GM21360 (cell line): ENCODE measurements around the gene MMP19.
"Not testable (repeated sequence)": the region's sequence is repeated elsewhere in the genome, so short reads cannot be mapped to it uniquely, and the experiment has no call there.

Source experiments
- ATAC-seq: cut with Tn5 transposase; IDR thresholded peaks from one replicate; pipeline ENCODE4 v1.9.1; 2021; ENCODE audit warnings: mild to moderate bottlenecking, moderate library complexity; ENCODE audit not compliant: unreplicated experiment

The MMP19 gene

GRCh38 chr12:55842681-55843429 is at the start of gene MMP19:
TSS of gene MMP19 (minus strand) at chr12:55842936. CDS start at chr12:55842830, 106 bp downstream.
- ATAC-seq: no peak

- no peak for ATAC-seq
Observed at GRCh38 chr12:55891310-55891709, 48.6 kb upstream of the MMP19 start.

GRCh38 chr12:55885113-55885512 is 42.4 kb upstream of the MMP19 start:
- no peak for ATAC-seq

- ATAC-seq: no peak
Observed at GRCh38 chr12:55877824-55878223, 35.1 kb upstream of the MMP19 start.

- ATAC-seq: no peak
Observed at GRCh38 chr12:55875704-55876467, 33.1 kb upstream of the MMP19 start.

- no peak for ATAC-seq
Observed at GRCh38 chr12:55874443-55874842, 31.7 kb upstream of the MMP19 start.

GRCh38 chr12:55866454-55867004 is 23.8 kb upstream of the MMP19 start:
- ATAC-seq: not testable (repeated sequence)

- ATAC-seq: no peak
Observed at GRCh38 chr12:55865327-55865726, 22.6 kb upstream of the MMP19 start.

- ATAC-seq: not testable (repeated sequence)
Observed at GRCh38 chr12:55862931-55863330, 20.2 kb upstream of the MMP19 start.

GRCh38 chr12:55862286-55862685 is 19.6 kb upstream of the MMP19 start:
- no peak for ATAC-seq

GRCh38 chr12:55861871-55862270 is 19.1 kb upstream of the MMP19 start:
- ATAC-seq: no peak

GRCh38 chr12:55861396-55861795 is 18.7 kb upstream of the MMP19 start:
- no peak for ATAC-seq

GRCh38 chr12:55852740-55853139 is 10.0 kb upstream of the MMP19 start:
- ATAC-seq: no peak

- no peak for ATAC-seq
Observed at GRCh38 chr12:55850893-55851292, 8.2 kb upstream of the MMP19 start.

GRCh38 chr12:55850401-55850800 is 7.7 kb upstream of the MMP19 start:
- no peak for ATAC-seq

GRCh38 chr12:55849616-55850343 is 7.0 kb upstream of the MMP19 start:
- no peak for ATAC-seq

- no peak for ATAC-seq
Observed at GRCh38 chr12:55847603-55848291, 5.0 kb upstream of the MMP19 start.

- no peak for ATAC-seq
Observed at GRCh38 chr12:55847033-55847432, 4.3 kb upstream of the MMP19 start.

- no peak for ATAC-seq
Observed at GRCh38 chr12:55845785-55846496, 3.2 kb upstream of the MMP19 start.

GRCh38 chr12:55845361-55845760 is 2.6 kb upstream of the MMP19 start:
- ATAC-seq: no peak
